Measurements from ENCODE around the gene PPIE. TPM values are rescaled to one million over a fixed set of nuclear protein-coding genes. Genes with fewer than 3 reads are reported as not detected.

PPIE gene
- total and polyA plus RNA-seq, 10 donors = 32.1 to 53.2 (median 41.1) TPM

DNA sequence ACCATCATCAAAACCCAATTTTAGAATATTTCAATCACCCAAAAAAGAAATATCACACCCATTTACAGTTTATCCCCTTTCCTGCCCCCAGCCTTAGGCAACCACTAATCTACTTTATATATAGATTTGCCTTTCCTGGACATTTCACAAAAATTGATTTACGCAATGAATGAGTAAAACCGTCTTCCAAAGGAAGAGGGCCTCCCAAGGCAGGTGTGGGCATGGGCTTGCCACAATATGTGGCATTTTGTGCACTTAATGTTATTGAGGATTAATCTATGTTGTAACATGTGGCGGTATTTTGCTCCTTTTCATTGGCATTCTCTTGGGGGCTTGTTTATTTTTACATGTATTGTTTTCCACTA is 61.8 kb downstream of the PPIE start:
- Histone ChIP-seq H3K27me3 (replicated peaks in 1 of 7) (no peaks in the 10 kb centered on the region), H3K9me3 (peaks cover 0 to 7% (median 5%) of the 10 kb centered on the region in 8 donors), H3K27ac (no peak overlapping the region), H3K36me3 (peaks cover 0 to 3% (median 0%) of the 10 kb centered on the region in 6 donors), H3K4me1 (peaks cover 0 to 26% (median 9%) of the 10 kb centered on the region in 6 donors), H3K4me3 (no peak overlapping the region)
- TF ChIP-seq POLR2A (IDR thresholded peaks at IDR 0.05) = no peak
- intact Hi-C loops (cut with DNase I; ENCODE audit: low total_unique reads) = no loop called here
- no peak for DNase-seq
- 42 to 79% (median 71%) methylated on average over 3 of the region's 3 CpGs for WGBS, 5 donors

DNA sequence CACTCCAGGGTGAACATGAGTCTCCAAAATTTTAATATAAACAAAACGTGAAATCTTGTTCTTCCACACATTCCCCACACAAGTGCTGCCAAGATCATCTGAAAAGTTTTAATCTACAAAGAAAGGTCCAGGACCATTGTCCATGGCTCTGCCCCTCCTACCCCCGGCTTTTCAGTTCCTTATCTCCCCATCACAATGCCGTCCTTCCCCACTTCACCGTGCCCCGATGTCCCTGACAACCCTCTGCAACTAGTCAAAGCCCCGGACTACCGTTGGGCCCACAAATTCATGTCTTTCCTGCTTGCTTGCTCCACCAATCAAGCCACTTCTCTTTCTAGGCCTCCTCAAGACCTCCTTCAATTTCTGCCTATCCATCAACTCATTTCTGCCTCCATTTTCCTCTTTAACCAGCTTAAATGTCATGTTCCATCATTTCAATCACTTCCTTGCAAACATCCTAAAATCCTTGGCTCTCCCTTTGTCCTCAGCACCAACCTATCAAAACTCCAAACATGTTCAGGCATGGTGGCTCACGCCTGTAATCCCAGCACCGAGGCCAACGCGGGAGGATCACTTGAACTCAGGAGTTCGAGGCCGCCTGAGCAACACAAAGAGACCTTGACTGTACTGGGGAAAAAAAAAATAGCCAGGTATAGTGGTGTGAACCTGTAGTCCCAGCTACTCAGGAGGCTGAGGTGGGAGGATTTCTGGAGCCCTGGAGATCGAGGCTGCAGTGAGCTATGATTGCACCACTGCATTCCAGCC is 64.0 kb downstream of the PPIE start:
- no peak for DNase-seq
- intact Hi-C loops (cut with DNase I; ENCODE audit: low total_unique reads) = no loop called here
- 73 to 91% (median 78%) methylated on average over 14 of the region's 14 CpGs for WGBS, 5 donors
- H3K9me3 ChIP-seq = peaks cover 0 to 20% (median 15%) of the 10 kb centered on the region in 8 donors
- peaks cover 0 to 11% (median 0%) of the 10 kb centered on the region in 6 donors for H3K36me3 ChIP-seq
- peaks cover 0 to 26% (median 9%) of the 10 kb centered on the region in 6 donors for H3K4me1 ChIP-seq
- H3K27ac ChIP-seq = no peak overlapping the region
- H3K4me3 ChIP-seq = no peak overlapping the region
- no peaks in the 10 kb centered on the region for H3K27me3 ChIP-seq (replicated peaks in 1 of 7)
- TF ChIP-seq, protein P1, sequence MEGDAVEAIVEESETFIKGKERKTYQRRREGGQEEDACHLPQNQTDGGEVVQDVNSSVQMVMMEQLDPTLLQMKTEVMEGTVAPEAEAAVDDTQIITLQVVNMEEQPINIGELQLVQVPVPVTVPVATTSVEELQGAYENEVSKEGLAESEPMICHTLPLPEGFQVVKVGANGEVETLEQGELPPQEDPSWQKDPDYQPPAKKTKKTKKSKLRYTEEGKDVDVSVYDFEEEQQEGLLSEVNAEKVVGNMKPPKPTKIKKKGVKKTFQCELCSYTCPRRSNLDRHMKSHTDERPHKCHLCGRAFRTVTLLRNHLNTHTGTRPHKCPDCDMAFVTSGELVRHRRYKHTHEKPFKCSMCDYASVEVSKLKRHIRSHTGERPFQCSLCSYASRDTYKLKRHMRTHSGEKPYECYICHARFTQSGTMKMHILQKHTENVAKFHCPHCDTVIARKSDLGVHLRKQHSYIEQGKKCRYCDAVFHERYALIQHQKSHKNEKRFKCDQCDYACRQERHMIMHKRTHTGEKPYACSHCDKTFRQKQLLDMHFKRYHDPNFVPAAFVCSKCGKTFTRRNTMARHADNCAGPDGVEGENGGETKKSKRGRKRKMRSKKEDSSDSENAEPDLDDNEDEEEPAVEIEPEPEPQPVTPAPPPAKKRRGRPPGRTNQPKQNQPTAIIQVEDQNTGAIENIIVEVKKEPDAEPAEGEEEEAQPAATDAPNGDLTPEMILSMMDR (IDR thresholded peaks at IDR 0.05 in 8 of 11, conservative IDR thresholded peaks at IDR 0.05 in 3 of 11) = no peak

DNA sequence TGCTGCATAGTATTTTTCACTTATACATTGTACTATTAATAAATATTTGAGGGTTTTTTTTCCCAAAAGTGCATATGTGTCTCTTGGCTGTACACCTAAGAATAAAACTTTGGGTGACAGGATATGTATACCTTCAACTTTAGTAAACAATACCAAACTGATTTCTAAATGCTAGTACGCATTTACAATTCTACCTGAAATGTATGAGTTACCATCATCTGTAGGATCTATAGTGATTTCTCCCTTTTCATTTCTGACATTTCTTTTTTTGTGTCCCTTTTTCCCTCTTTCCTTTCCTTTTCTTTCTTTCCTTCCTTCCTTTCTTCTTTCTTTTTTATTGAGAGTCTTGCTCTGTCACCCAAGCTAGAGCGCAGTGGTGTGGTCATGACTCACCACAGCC is 66.7 kb downstream of the PPIE start:
- H3K4me3 ChIP-seq = no peak overlapping the region
- DNase-seq = no peak
- no peak for TF ChIP-seq POLR2AphosphoS5 (IDR thresholded peaks at IDR 0.05)
- TF ChIP-seq POLR2A (IDR thresholded peaks at IDR 0.05) = no peak
- TF ChIP-seq, protein P1 (IDR thresholded peaks at IDR 0.05 in 8 of 11, conservative IDR thresholded peaks at IDR 0.05 in 3 of 11) = no peak

DNA sequence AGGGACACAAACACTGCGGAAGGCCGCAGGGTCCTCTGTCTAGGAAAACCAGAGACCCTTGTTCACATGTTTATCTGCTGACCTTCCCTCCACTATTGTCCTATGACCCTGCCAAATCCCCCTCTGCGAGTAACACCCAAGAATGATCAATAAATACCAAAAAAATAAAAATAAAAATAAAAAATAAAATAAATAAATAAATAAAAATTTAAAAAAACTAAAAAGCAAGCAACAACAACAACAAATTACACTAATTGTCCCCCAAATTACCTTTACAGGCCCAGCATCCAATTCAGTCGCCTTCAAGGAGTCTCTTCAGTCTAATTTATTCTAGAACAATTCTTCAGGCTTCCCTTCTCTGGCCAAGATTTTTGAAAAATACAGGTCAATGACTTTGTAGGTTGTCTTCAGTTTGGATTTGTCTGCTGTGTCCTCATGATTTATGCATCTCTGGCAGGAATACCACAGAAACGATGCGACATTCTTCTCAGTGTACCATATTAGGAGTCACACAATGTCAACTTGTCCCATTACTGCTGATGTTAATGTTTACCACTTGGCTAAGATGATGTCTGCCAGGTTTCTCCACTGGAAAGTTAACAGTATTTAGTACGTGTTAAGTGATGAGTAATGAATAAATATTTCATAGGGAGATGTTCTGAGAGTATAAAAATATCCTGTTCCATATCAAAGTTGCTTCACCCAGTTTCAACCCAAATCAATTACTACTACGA is 70.3 kb downstream of the PPIE start:
- peaks cover 0 to 20% (median 15%) of the 10 kb centered on the region in 8 donors for H3K9me3 ChIP-seq
- WGBS, 5 donors = 81 to 93% (median 87%) methylated on average over 6 to 7 of the region's 8 CpGs
- H3K4me1 ChIP-seq = peaks cover 0 to under 1% (median 0%) of the 10 kb centered on the region in 6 donors
- TF ChIP-seq, protein P1 (IDR thresholded peaks at IDR 0.05 in 8 of 11, conservative IDR thresholded peaks at IDR 0.05 in 3 of 11) = no peak
- TF ChIP-seq POLR2AphosphoS5 (IDR thresholded peaks at IDR 0.05) (no peak), POLR2A (IDR thresholded peaks at IDR 0.05) (no peak)
- H3K27me3 ChIP-seq (replicated peaks in 1 of 7) = no peaks in the 10 kb centered on the region
- no peak for DNase-seq
- no peak overlapping the region for H3K4me3 ChIP-seq
- intact Hi-C loops (cut with DNase I; ENCODE audit: low total_unique reads) = no loop called here
- H3K36me3 ChIP-seq = peaks cover 0 to 11% (median 0%) of the 10 kb centered on the region in 6 donors
- no peak overlapping the region for H3K27ac ChIP-seq

More for the DNA sequence above, 66.7 kb downstream of the PPIE start:
- WGBS, 5 donors = 86 to 99% (median 92%) methylated on average over 2 of the region's 2 CpGs
- Histone ChIP-seq H3K36me3 (peaks cover 0 to 11% (median 0%) of the 10 kb centered on the region in 6 donors), H3K9me3 (peaks cover 0 to 20% (median 15%) of the 10 kb centered on the region in 8 donors), H3K4me1 (peaks cover 0 to 12% (median 0%) of the 10 kb centered on the region in 6 donors), H3K27ac (no peak overlapping the region), H3K27me3 (replicated peaks in 1 of 7) (no peaks in the 10 kb centered on the region)
- intact Hi-C loops (cut with DNase I; ENCODE audit: low total_unique reads) = no loop called here

Measured in spleen (tissue), 11 donors.